DMS114 treated with DMSO at 0.1 percent for 48 hours (cell line): ENCODE measurements around the gene TFAP2C.

Experiments
- DNase-seq: peaks from one replicate; lab custom pipeline; 2025; ENCODE audit not compliant: unreplicated experiment; lab: John Stamatoyannopoulos, UW

Gene TFAP2C

GRCh38 chr20:56628873-56629463 is at the start of gene TFAP2C:
TFAP2C (plus strand) TSS chr20:56629306; CDS start chr20:56629545, 239 bp downstream.
- DNase-seq: peak; percentile 35

- no peak for DNase-seq
These were observed 48.9 kb upstream of the TFAP2C start for GRCh38 chr20:56580226-56580625.

- DNase-seq: no peak
These were observed 47.4 kb upstream of the TFAP2C start for GRCh38 chr20:56581701-56582100.

DNA sequence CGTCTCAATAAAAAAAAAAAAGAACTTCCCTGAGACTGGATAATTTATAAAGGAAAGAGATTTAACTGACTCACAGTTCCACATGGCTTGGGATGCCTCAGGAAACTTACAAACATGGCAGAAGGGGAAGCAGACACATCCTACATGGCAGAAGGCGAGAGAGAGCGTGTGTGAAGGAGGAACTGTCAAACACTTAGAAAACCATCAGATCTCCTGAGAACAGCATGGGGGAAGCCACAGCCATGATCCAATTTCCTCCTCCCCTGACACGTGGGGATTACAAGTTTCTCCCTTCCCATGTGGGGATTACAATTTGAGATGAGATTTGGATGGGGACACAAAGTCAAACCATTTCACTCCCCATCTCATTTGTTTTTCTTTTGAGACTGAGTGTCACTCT is 46.6 kb upstream of the TFAP2C start:
- no peak for DNase-seq

- DNase-seq: no peak
These were observed 44.2 kb upstream of the TFAP2C start for GRCh38 chr20:56584916-56585315.

DNA sequence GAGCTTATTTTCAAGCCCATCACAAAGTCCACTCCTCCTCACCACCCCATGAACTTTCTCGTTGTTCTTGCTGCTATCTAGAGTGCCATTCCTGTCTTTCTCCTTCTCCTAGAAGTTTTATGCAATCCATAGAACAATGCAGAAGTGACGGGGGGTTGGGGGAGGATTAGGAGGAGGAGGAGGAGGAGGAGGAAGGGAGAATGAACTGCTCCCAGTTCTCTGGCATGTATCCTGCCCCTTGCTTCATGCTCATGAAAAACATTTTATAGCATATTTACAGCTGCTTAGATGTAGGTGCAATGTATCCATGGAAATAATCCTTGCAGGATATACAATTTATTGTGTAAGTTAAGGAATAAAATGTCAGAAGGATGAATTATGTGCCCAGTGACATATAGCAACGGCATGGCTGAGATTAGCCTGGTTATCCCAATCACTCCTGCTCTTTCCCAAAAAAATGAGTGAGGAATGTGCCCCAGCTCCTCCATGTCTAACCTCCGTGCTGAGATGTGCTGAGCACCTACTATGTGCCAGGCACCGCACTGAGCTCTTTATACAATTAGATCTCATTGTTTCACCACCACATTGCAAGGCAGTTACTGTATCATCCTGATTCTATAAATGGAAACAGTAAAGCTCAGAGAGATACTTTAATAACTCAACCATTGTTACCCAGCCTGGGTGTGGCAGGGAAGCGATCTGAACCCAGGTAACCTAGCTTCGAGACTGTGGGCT is 41.6 kb upstream of the TFAP2C start:
- DNase-seq: no peak

GRCh38 chr20:56588996-56589395 is 40.1 kb upstream of the TFAP2C start:
- no peak for DNase-seq

GRCh38 chr20:56589633-56590032 is 39.5 kb upstream of the TFAP2C start:
- DNase-seq: no peak

DNA sequence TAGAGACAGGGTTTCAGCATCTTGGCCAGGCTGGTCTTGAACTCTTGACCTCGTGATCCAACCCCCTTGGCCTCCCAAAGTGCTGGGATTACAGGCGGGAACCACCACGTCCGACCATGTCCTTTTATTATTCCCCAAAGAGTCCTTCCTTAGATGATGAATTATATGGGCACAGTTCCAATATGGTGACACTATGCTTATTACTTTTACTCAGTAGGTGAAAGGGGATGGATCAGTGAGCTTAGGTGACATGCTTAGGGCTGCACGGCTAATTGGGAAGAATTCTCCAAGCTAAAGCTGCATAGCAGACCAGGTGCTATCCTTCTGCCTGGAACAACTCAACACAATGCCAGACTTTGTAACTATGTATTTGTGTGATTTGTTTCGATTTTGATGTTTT is 38.2 kb upstream of the TFAP2C start:
- DNase-seq: no peak

DNA sequence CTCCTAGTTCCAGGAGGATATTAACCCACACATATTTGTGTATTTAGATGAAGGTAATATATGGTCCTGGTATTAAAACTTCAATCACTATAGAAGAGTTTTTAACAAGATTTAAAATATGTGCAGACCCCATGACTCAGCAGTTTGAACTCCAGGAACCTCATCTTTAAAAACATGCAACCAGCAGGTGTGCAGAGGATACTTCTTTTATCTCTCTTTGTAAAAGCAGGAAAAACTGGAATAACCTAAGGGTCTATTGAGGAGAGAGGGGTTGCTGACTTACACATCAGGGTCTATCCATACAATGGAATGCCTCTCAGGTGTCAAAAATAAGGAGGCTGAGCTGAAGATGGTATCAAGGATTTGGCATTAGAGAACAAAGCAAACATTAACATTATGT is 36.9 kb upstream of the TFAP2C start:
- no peak for DNase-seq

GRCh38 chr20:56592817-56593216 is 36.3 kb upstream of the TFAP2C start:
- DNase-seq: no peak

- no peak for DNase-seq
These were observed 33.2 kb upstream of the TFAP2C start for GRCh38 chr20:56595746-56596475.

GRCh38 chr20:56601166-56601565 is 27.9 kb upstream of the TFAP2C start:
- DNase-seq: no peak

GRCh38 chr20:56604673-56605072 is 24.4 kb upstream of the TFAP2C start:
- no peak for DNase-seq

- no peak for DNase-seq
These were observed 23.7 kb upstream of the TFAP2C start for GRCh38 chr20:56605261-56605996.

- no peak for DNase-seq
These were observed 22.7 kb upstream of the TFAP2C start for GRCh38 chr20:56606174-56606945.

GRCh38 chr20:56607061-56607704 is 21.9 kb upstream of the TFAP2C start:
- no peak for DNase-seq

DNA sequence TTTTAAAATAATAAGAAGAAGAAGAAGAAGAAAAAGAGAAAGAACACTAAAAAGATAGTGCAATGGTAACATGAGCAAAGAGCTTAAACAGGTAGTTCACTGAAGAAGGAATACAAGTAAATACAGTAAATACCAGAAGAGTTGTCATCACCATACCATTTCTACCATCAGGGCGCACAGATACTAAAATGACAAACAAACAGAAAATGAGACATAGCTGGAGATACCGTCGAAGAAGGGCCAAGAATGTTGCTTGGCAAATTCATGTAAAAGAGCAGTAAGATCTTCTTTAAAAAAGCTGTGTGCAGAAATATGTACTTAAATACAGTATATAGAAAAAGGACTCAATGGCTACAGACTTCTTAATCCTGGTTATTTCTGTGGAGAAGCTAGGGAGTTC is 20.7 kb upstream of the TFAP2C start:
- DNase-seq: no peak

DNA sequence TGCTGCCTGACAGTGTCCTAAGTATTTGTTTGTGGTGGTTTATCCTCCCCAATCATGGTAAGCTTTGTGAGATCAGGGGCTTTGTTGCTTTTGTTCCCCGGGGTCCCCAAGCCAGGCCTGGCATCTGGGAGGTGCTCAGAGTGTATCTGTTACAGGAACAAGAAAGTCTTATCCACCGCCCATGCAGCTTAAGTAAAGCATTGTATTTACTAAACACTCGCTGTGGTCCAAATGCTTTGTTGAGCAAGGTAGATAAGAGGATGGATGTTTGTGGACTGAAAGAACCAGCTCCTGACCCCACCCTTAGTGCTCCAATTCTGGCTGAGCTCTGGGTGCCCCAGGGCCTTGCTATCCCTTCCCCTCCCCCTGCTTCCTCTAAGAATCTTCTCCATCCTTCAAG is 19.8 kb upstream of the TFAP2C start:
- no peak for DNase-seq

DNA sequence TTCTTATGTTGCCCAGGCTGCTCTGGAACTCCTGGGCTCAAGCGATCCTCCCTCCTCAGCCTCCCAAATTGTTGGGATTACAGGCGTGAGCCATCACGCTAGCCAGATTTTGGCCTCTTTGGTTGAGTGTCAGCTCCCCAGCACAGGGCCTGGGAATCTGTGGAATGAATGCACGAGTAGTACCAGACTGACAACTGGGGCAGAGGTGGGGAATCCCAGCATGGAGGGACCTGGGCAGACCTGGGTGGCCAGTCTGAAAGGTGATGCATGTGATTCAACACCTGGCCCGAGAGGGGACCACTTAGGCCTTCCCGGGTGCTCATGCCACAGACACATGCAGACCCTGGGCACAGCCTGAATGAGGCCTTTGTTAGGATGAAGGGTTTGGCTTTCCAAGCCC is 19.0 kb upstream of the TFAP2C start:
- DNase-seq: no peak
